AG09319 (cell line): ENCODE results near the gene CPSF4.

Experiments used
- DNase-seq: peaks from one replicate; pipeline ENCODE4 v3.0.0-alpha.2; 2010; ENCODE audit warnings: low read depth; ENCODE audit errors: extremely low read depth
- TF ChIP-seq, protein P1 (sequence below): IDR thresholded peaks from 2 replicates; pipeline ENCODE4 v1.5.1; 2011; ENCODE audit warnings: low read depth, mild to moderate bottlenecking, inconsistent platforms, low read length, moderate library complexity

Gene CPSF4

GRCh38 chr7:99451936-99452335 lies 13.2 kb downstream of the CPSF4 start:
- no peak for DNase-seq
- TF ChIP-seq, protein P1, sequence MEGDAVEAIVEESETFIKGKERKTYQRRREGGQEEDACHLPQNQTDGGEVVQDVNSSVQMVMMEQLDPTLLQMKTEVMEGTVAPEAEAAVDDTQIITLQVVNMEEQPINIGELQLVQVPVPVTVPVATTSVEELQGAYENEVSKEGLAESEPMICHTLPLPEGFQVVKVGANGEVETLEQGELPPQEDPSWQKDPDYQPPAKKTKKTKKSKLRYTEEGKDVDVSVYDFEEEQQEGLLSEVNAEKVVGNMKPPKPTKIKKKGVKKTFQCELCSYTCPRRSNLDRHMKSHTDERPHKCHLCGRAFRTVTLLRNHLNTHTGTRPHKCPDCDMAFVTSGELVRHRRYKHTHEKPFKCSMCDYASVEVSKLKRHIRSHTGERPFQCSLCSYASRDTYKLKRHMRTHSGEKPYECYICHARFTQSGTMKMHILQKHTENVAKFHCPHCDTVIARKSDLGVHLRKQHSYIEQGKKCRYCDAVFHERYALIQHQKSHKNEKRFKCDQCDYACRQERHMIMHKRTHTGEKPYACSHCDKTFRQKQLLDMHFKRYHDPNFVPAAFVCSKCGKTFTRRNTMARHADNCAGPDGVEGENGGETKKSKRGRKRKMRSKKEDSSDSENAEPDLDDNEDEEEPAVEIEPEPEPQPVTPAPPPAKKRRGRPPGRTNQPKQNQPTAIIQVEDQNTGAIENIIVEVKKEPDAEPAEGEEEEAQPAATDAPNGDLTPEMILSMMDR = no peak

DNA sequence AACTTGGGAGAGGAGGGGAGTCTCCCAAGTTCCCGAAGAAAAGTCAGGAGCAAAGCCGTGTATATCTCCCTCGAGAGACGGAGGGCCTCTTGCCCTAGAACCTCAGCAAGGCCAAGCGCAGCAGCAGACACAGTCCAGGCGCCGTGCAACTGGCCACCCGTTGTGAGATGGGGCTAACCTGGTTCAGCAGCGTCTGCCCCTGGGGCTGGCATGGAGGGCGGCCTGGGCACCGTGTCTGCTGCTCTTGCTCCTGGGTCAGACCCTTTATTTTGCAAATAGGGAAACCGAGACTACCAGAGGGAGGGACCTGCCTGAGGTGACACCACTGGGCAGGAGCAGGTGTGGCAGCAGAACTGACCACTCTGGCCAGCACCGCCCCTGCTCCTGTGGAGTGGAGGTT lies 13.8 kb downstream of the CPSF4 start:
- DNase-seq = no peak
- TF ChIP-seq, protein P1 = no peak

GRCh38 chr7:99453105-99453504 lies 14.4 kb downstream of the CPSF4 start:
- DNase-seq = no peak
- TF ChIP-seq, protein P1 = no peak

- DNase-seq = no peak
- TF ChIP-seq, protein P1 = no peak
Measured at GRCh38 chr7:99455874-99456273, 17.1 kb downstream of the CPSF4 start.

DNA sequence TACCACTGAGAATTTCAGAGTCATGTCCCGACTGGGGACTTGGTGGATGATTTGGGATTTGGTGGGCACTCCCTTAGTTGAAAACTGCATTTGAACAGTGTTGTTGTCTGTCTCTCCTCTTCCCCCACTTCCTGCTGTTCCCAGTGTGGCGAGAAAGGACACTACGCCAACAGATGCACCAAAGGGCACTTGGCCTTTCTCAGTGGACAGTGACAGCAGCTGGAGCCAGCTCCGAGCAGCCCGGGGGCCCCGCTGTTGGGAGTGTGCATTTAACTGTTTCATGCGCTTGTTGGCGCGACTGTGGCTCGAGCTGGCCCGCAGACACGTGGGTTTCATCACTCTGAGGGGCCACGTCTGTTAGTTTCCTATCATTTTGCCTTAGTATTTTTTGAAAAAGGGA lies 17.5 kb downstream of the CPSF4 start:
- DNase-seq = no peak
- TF ChIP-seq, protein P1 = no peak

DNA sequence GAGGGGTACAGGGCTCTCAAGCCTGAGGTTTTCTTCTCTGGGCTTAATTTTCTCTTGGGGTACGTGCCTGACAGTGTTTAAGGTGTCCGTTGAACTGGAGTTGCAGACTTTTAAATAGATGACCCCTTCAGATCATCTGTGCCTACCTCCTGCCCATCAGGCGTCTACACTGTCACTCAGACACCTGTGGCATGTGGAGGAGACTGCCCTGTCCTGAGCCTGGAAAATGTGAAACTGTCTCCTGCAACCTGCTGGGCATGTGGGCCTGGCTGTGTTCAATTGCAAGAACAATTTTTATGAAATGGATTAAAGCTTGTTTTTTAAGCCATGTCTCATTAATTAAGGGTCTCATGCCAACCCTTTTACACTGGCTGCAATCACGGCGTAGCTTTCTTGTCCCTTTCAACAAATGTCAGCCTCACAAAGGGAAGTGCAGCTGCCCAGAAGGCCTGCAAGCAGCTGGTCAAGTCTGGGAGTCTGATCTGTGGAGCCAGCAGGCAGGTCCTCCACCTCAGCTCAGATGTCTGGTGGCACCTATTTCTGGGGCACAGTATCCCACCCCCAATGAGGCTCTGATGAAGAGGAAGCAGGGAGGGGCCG lies 18.4 kb downstream of the CPSF4 start:
- no peak for DNase-seq
- TF ChIP-seq, protein P1 = no peak

DNA sequence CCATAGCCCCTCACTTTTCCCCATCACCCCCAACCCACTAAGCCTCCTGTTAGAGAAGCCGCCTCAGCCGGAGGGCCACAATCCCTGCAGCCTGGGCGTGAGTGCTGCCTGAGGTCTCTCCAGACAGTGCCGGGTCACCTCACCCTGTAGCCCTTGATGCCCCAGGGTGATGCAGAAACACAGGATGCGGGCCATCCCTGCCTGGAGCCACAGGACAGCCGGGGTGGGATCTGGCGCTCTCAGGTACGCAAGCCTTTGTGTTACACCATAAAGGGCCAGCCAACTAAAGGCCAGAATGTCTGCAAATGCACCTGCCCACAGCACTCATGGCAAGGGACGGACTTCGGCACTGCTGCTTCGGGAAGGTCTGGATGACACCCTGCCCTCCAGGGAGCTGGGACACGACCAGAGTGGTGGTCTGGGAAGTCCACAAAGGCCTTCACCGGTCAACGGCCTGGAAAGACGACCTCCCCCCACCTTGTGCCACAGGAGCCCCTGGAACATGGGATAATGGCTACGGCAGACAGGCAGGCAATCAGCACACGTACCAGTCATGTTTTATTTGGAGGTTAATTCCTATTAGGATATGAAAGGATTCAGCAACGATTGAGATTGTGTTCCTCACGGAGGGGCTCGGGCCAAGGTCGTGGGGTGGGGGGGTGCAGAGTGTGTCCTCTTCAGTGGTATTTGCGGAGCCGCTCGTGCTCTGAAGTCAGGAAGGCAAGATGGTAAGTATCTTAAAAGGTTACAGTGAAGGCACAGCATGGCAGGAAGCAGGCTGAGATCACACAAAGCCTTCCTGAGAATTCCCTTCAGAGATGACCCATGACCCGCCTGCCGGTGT lies 19.1 kb downstream of the CPSF4 start:
- TF ChIP-seq, protein P1 = no peak
- DNase-seq = no peak
